Measurements from ENCODE around the gene CD300E.
"Not testable (repeated sequence)": the region's sequence is repeated elsewhere in the genome, so short reads cannot be mapped to it uniquely, and the experiment has no call there.

Gene CD300E

GRCh38 chr17:74597069-74597790, 26.3 kb downstream of the CD300E start:
- no peak for DNase-seq

GRCh38 chr17:74595037-74595750, 28.3 kb downstream of the CD300E start:
- DNase-seq: no peak

GRCh38 chr17:74592087-74592990, 31.2 kb downstream of the CD300E start, which contains the start of gene CD300LD:
Gene CD300LD, minus strand, starts transcription at chr17:74592283. Its CDS starts 81 bp downstream, at chr17:74592202.
- DNase-seq: no peak

- no peak for DNase-seq
These were observed 32.0 kb downstream of the CD300E start for GRCh38 chr17:74591503-74591902.

GRCh38 chr17:74585711-74586110, 37.8 kb downstream of the CD300E start:
- DNase-seq: no peak

GRCh38 chr17:74584292-74585060, 39.1 kb downstream of the CD300E start:
- no peak for DNase-seq

GRCh38 chr17:74582633-74583032, 40.9 kb downstream of the CD300E start:
- no peak for DNase-seq

GRCh38 chr17:74579900-74580299, 43.6 kb downstream of the CD300E start:
- no peak for DNase-seq

GRCh38 chr17:74578979-74579378, 44.6 kb downstream of the CD300E start:
- DNase-seq: no peak

GRCh38 chr17:74574489-74575142, 48.9 kb downstream of the CD300E start:
- no peak for DNase-seq

GRCh38 chr17:74573635-74574034, 49.9 kb downstream of the CD300E start:
- not testable (repeated sequence) for DNase-seq

- no peak for DNase-seq
These were observed 50.4 kb downstream of the CD300E start for GRCh38 chr17:74573169-74573568.

- DNase-seq: no peak
These were observed 51.8 kb downstream of the CD300E start for GRCh38 chr17:74571621-74572270.

- no peak for DNase-seq
These were observed 54.2 kb downstream of the CD300E start for GRCh38 chr17:74569020-74570003.

GRCh38 chr17:74568106-74568873, 55.2 kb downstream of the CD300E start:
- no peak for DNase-seq

GRCh38 chr17:74567397-74567796, 56.1 kb downstream of the CD300E start, which contains the start of gene CD300H:
Gene CD300H, minus strand, starts transcription at chr17:74567509.
- no peak for DNase-seq

GRCh38 chr17:74566132-74566753, 57.3 kb downstream of the CD300E start:
- peak; percentile 8 for DNase-seq

- DNase-seq: no peak
These were observed 58.4 kb downstream of the CD300E start for GRCh38 chr17:74565126-74565525.

GRCh38 chr17:74563358-74563757, 60.2 kb downstream of the CD300E start:
- DNase-seq: no peak

Measured in NCI-H1092 treated with DMSO at 0.1 percent for 48 hours (cell line).